DND-41 (cell line): ENCODE measurements around the gene TCF12.

Experiments
- EZH2 ChIP-seq: IDR thresholded peaks from 3 replicates; pipeline ENCODE4 v1.6.1; 2012; ENCODE audit warnings: borderline replicate concordance, low read depth, mild to moderate bottlenecking, moderate library complexity, low read length, inconsistent platforms; ENCODE audit not compliant: severe bottlenecking
- TF ChIP-seq, protein P1 (sequence below): IDR thresholded peaks from 2 replicates; pipeline ENCODE4 v1.5.1; 2012; ENCODE audit warnings: borderline replicate concordance, low read length, moderate library complexity, mild to moderate bottlenecking; ENCODE audit not compliant: poor library complexity, severe bottlenecking; ENCODE audit errors: extremely low read depth

DNA sequence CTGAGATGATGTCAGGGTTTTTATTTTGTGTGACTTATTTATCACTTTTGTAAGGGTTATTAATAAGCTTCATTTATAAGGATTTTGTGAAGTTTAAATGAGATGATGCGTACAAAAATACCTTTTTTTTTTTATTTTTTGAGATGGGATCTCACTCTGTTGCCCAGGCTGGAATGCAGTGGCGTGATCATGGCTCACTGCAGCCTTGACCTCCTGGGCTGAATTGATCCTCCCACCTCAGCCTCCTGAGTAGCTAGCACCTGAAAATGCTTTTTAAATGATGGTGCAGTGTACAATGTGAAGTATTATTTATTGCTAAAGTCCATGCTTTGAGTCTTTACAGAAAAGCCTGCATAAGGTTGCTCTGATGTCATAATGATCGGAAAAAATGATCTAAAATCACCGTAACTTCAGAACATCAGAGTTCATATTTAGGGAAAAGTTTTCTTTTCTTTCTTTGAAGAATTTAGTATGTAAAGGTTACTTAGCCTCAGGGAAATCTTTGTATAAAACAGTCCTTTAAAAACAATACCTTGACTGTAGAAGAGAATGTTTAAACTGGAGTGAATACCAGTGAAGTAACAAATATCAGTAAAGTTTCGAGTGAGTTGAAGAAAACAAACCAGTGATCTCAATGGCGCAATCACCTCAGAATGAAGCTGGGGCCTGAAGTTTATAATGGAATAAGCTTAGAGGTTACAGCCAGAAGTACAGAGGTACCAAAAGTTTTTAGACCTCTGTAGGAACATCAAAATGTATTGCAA is 29.7 kb downstream of the TCF12 start:
- no peak for TF ChIP-seq EZH2
- TF ChIP-seq, protein P1, sequence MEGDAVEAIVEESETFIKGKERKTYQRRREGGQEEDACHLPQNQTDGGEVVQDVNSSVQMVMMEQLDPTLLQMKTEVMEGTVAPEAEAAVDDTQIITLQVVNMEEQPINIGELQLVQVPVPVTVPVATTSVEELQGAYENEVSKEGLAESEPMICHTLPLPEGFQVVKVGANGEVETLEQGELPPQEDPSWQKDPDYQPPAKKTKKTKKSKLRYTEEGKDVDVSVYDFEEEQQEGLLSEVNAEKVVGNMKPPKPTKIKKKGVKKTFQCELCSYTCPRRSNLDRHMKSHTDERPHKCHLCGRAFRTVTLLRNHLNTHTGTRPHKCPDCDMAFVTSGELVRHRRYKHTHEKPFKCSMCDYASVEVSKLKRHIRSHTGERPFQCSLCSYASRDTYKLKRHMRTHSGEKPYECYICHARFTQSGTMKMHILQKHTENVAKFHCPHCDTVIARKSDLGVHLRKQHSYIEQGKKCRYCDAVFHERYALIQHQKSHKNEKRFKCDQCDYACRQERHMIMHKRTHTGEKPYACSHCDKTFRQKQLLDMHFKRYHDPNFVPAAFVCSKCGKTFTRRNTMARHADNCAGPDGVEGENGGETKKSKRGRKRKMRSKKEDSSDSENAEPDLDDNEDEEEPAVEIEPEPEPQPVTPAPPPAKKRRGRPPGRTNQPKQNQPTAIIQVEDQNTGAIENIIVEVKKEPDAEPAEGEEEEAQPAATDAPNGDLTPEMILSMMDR = no peak
